ENCODE data around the gene SYAP1.
"Not testable (repeated sequence)": the region's sequence is repeated elsewhere in the genome, so short reads cannot be mapped to it uniquely, and the experiment has no call there.

SYAP1 gene, protein sequence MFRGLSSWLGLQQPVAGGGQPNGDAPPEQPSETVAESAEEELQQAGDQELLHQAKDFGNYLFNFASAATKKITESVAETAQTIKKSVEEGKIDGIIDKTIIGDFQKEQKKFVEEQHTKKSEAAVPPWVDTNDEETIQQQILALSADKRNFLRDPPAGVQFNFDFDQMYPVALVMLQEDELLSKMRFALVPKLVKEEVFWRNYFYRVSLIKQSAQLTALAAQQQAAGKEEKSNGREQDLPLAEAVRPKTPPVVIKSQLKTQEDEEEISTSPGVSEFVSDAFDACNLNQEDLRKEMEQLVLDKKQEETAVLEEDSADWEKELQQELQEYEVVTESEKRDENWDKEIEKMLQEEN

DNA sequence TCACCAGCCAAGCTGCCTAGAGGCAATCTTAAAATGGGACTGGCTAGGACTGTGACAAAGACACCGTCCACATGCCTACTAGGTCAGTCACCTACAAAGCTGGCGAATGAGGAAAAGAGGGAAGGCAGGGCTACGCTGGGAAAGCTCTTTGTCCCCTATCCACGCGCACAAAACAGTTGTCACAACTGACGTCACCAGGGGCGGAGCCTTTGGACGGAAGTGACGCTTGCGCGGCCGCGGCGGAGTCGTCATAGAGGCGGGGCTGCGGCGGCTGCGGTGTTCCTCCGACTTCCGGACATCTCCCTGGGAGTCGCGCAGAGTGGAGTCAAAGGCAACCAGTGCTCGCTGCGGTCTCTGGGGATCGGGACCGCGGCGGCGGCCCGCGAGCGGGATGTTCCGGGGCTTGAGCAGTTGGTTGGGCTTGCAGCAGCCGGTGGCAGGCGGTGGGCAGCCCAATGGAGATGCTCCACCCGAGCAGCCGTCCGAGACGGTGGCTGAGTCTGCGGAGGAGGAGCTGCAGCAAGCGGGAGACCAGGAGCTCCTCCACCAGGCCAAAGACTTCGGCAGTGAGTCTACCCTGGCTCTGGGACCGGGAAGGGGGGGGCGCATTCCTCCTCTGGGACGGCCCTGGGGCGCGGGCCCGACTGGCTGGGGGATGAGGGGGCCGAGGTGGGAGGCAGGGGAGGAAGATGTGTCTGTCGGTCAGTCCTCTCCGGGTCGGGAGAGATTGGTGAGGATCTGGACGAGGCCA is at the start of gene SYAP1:
Gene SYAP1 (plus strand): TSS at position 279 of the 751 bp plus-strand sequence. CDS start 113 bp downstream, at position 392.
- DNase-seq (ENCODE audit: low read depth): peak; percentile 87

DNA sequence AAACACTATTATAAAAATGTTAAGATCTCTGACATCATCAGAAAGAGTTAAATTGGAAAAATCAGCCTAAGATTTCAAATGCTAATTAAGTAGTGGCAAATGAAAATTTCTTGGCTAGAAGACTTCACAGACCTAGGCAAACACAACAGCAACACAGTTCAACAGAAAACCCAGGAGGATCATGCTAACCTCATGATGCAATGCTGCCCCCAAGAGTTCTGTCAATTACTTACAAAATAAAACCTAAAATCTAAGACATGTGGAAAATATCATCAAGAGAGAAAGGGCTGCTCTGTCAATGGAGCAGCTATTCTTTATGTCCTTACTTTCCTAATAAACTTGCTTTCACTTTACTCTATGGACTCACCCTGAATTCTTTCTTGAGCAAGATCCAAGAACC is 48.4 kb upstream of the SYAP1 start:
- no peak for DNase-seq (ENCODE audit: low read depth)

DNA sequence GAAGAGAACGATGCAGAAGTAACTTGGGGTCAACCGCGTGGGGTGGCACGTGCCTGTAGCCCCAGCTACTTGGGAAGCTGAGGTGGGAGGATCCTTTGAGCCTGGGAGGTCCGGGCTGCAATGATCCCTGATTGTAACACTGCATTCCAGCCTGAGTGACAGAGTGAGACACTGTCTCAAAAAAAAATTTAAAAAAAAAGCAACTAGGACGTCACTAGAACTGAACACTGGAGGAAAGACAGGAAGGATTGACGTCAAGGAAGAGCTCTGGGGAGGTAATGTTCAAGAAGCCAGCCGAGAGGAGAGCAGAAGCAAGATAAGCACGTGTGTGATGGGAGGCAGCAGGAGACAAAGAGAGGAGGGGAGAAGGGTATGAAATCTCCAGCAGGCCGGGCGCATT is 40.7 kb upstream of the SYAP1 start:
- no peak for DNase-seq (ENCODE audit: low read depth)

DNA sequence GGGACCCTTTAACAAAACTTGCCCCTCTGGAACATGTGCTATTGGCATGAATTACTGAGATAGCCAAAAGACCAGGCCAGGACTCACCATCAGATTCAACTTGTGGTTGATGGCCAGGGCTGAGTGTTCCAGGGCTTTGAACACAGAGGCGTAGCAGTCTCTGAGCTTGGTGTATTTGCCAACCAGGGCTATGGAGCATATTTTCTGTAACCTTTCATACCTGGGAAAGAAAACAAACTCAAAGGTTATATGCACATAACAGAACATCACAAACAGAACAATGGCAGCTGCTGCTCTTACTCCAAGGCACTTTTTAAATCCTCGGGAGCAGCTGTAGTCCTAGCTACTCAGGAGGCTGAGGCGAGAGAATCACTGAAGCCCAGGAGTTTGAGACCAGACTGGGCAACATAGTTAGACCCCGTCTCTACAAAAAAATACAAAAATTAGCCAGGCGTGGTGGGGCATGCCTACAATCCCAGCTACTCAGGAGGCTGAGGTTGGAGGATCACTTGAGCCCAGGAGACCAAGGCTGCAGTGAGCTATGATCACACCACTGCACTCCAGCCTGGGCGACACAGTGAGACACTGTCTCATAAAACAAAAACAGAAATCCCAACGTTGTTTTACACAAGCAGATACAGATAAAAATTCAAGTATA is 36.3 kb upstream of the SYAP1 start:
- no peak for DNase-seq (ENCODE audit: low read depth)

DNA sequence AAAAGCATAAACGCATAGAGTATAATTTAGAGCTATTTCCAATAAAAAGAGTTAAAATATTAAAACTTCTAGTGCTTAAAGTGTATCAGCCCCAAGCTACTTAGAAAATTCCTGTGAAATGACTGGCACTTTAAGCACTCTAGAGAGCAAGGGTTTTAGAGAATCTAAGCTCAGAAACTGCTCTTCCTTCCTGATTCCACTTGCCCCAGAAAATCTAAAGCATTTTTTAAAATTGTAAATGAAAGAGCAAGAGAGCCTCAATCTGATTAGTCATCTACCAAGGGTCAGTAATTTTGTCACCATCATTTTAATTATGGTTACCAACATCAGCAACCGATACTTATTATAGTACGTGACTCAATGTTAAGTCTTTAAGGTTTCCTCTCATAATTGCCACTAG is 31.9 kb upstream of the SYAP1 start:
- no peak for DNase-seq (ENCODE audit: low read depth)

DNA sequence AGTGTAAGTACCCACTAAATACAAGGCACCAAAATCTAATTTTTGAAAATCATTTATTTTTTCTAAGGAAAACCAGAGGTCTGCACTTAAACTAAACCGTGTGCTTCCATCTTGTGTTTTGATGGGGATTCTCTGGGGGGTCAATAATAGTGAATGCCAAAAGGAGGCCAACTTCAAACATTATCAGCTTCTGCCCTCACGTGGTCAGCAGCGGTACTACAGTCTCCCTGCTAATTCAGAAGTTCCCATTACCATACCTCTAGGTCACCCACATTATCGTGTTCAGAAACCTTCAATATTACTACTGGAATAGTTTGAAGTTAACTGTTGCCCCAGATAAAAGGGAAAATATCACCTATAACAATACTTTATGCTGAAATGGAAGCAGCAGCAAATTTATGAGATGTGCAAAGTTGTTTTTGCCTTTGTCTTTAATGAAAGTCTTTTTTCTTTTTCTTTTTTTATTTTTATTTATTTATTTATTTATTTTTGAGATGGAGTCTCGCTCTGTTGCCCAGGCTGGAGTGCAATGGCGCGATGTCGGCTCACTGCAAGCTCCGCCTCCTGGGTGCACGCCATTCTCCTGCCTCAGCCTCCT is 24.2 kb upstream of the SYAP1 start:
- DNase-seq (ENCODE audit: low read depth): peak; percentile 31

DNA sequence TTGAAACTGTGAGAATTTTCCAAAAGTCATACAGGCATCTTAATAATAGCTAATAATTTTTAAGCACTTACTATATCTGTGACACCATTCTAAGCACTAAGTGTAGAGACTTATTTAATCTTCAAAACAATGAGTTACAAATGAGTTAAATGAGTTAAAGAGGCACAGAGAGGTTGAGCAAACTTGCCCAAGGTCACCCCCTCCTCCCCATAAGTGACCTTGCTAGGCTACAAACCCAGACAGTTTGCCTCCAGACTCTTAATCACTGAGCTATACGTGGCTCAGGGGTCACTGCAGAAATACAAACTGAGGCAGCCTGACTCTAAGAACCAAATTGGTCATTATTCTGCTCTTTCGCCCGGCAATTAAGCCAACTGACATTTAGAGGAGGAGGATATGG is 22.5 kb upstream of the SYAP1 start:
- no peak for DNase-seq (ENCODE audit: low read depth)

DNA sequence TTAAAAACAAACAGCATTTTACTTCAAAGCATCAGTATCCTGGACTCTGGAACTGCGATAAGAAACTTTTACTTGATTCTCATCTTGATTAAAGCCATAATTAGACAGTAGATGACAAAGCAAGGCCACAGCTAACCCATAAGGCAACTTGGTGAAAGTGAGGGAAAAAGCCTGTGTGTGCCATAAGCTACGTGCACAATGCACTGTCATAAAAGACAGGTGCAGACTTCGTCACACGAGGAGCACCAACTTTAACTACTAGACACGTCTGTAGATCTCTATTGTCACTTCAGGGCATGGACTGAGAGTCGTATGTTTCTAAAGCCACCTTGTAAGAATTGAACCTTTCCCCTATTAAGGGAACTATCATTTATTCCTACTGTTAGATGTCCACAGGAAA is 20.0 kb upstream of the SYAP1 start:
- DNase-seq (ENCODE audit: low read depth): no peak

DNA sequence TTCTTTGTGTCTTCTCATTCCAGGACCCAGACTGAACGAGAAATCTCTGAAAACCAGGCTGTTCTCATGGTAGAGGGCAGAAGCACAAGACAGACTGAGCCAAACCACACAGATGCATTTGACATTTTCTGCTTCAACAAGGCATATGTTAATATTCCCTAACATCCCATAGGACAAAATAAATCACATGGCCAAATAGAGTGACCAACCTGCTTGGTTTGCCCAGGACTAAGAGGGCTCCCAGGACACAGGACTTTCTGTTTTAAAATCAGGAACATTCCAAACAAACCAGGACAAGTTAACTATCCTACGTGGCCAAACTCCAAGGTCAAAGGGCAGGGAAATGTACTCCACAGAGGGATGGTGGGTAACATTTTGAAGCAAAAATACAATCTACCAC is 18.7 kb upstream of the SYAP1 start:
- no peak for DNase-seq (ENCODE audit: low read depth)

DNA sequence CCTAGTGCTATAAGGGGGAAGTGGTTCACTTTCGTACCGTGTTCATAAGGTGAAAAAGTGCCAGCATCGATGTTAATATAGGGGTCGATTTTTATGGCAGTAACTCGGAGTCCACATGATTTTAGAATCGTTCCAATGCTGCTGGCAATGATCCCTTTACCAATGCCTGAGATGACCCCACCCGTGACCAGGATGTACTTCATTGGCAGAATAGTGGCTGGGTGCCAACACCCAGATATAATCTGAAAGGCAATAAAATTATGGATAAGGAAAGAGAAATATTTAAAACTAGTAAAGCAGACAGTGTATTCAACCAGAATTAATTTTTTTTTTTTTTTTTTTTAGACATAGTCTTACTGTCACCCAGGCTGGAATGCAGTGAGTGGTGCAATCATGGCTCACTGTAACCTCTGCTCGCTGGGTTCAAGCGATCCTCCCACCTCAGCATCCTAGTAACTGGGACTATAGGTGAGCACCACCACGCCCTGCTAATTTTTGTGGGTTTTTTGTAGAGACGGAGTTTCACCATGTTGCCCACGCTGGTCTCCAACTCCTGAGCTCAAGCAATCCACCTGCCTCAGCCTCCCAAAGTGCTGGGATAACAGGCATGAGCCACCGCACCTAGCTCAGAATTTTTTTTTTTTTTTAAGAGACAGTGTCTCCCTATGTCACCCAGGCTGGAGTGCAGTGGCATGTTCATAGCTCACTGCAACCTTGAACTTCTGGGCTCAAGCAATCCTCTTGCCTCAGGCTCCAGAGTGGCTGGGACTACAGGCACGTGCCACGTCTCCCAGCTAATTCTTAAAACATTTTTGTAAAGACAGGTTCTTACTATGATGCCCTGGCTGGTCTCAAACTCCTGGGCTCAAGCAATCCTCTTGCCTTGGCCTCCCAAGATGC is 16.5 kb upstream of the SYAP1 start:
- no peak for DNase-seq (ENCODE audit: low read depth)

DNA sequence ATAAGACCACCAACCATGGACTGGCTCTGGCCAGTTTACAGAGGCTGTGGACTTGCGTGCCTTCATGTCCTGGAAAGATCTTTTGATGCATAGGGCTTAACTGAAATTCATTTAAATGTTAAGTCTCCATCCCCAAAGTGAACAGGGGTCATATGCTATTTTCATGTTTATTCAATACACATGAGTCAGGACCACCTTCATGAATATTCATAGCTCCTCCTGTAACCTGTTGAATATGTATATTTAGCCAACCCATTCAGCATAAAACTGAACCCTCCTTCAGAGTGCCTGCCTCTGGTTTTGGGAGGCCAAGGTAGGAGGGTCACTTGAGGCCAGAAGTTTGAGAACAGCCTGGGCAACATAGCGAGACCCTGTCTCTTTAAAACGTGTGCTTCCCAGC is 14.0 kb upstream of the SYAP1 start:
- DNase-seq (ENCODE audit: low read depth): no peak

DNA sequence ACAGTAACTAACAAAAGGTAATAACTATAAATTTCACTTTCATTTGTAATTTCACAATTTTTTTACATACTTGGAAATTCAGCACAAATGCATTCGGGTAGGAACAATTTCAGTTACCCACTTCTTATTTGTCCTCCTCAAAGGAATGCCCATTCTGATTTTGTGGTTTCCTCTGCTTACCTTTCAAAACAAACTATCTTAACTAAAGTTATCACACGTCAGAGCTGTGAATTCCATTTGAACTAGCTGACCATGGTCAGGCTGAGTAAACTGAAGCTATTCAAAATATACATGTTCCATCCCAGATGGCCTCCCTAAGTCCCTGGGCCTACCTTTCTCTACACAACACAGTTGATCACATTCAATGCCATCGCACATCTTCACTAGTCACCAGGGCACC is 11.4 kb upstream of the SYAP1 start:
- DNase-seq (ENCODE audit: low read depth): no peak

DNA sequence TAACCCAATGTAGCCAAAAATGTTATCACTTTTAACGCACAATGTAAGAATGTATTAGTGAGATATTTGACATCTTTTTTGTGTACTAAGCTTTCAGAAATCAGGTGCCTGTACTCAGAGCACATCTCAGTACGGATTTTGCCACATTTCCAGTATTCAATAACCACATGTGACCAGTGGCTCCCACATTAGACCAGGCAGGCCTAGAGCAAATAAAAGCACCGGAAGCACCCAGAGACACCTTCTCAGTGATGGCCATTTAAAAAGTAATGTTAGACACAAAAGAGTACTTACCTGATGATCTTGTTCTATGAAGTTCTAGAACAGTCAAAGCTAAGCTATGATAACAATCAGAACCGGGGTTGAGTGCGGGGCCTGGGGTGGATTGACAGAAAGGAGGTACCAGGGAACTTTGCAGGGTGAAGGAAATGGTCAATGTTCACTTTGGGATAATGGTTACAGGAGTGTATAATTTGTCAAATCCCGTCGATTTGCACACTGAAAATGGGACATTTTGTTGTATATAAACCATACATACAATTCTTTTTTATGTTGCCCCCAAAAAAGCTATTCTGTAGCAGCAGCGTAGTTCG is 8.1 kb upstream of the SYAP1 start:
- DNase-seq (ENCODE audit: low read depth): no peak

DNA sequence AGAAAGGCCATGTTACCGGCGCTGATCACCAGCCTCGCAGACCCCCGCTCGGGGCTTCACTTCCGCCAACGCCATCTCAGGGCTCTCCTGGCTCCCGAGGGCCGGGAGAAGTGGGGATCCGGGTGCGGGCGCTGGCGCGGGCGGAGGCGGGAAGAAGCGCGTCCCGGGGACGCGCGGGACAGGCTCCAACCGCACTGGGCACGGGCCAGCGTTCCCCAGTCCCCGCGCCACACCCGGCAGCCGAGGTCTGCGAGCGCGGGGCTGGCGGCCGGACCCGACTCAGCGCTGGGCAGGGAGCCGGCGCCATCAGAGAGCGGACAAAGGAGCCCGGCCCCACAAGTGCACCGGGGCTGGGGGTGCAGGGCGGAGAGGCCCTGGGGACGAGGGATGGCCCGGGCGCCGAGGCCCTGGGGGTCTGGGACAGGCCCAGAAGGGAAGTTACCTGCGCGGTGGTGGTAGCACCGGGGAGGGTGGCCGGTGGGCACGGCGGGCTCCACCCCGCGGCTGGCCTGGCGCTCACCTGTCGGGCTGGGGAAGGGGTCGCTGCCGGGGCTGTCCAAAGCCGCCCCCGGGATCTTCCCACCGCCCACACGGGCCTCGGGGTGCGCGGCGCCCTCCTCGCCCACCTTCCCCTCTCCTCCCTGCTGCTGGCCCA is 7.4 kb upstream of the SYAP1 start:
- no peak for DNase-seq (ENCODE audit: low read depth)

DNA sequence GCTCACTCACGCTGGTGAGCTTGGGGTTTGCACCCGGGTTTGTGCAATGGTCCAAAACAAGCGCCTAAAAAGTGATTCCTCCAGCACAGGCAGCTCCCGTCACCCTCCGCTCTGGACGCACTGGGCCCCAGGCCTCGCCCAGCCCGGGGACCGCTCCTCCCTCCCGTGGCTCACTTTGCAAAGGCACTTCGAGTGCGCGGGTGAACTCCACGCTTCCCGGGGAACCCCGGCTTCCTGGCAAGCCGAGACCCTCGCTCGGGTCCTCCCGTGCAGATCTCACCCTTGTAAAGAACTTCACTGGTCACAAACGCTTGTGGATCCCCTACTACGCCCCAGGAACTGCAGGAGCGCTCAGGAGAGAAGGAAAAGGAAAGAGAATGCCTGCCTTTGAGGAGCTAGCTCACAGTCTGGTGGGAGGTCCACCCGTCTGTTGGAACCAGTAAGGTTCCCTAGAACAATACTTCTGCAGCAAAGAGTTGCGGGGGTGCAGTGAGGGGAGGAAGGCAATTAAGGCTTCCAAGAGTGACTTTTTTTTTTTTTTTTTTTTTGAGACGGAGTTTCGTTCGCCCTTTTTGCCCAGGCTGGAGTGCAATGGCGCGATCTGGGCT is 6.8 kb upstream of the SYAP1 start, which contains the start of gene CTPS2:
Gene CTPS2 (minus strand): TSS at position 122 of the 608 bp plus-strand sequence. CDS start 9,767 bp downstream, outside the sequence.
- DNase-seq (ENCODE audit: low read depth): peak; percentile 6

DNA sequence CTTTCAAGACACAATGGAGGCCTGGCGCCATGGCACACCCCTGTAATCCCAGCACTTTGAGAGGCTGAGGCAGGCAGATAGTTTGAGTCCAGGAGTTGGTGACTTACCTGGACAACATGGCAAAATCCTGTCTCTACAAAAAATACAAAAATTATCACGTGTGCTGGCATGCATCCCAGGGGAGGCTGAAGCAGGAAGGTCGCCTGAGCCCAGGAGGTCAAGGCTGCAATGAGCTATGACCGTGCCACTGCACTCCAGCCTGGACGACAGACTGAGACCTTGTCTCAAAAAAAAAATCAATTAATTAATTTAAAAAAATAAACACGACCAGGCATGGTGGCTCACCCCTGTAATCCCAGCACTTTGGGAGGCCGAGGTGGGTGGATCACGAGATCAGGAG is 4.9 kb upstream of the SYAP1 start:
- DNase-seq (ENCODE audit: low read depth): no peak

DNA sequence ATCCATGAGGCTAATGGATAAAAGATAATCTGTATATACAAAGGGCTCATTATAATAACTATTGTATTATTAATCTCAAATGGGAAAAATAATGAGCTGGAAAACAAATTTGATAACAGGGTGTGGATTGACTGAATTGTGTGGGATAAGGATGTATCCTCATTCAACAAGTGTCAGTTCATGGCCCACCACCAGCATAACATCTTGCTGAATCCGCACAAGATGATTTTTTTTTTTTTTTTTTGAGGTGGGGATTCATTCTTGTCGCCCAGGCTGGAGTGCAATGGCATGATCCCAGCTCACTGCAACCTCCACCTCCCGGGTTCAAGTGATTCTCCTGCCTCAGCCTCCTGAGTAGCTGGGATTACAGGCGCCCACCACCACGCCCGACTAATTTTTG is 3.8 kb upstream of the SYAP1 start:
- DNase-seq (ENCODE audit: low read depth): not testable (repeated sequence)

DNA sequence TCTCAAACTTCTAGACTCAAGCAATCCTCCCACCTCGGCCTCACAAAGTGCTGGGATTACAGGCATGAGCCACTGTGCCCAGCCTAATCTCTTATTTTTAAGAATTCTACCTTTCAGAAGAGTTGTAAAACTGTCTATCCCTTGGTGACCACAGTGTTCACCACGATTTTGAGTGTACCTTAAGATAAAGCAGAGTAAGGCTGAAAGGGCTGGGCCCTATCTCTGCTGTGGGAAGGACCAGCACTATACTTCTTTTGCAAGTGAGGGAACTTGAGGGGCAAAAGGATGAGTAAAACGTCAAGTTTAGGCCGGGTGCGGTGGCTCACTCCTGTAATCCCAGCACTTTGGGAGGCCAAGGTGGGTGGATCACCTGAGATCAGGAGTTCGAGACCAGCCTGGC is 3.0 kb upstream of the SYAP1 start:
- not testable (repeated sequence) for DNase-seq (ENCODE audit: low read depth)

DNA sequence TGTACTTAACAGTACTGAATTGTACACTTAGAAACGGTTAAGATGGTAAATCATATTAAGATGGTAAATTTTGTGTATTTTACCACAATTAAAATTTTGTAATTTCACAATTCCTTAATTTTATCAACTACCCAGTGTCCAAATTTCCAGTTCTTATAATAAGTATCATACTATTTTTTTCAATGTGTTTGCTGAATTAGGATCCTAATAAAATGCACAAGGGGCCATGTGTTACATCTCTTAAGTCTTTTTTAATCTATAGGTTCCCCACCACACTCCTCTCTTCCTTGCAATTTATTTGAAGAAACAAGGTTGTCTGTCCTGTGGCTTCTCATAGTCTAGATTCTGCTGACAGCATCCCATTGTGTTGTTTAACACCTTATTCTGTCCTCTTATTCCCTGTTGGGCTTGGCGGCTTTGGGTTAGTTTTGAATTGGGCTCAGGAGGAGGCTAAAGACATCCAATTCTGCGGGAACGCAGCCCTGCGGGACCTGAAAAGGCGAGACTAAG is 533 bp upstream of the SYAP1 start:
- DNase-seq (ENCODE audit: low read depth): no peak

DNA sequence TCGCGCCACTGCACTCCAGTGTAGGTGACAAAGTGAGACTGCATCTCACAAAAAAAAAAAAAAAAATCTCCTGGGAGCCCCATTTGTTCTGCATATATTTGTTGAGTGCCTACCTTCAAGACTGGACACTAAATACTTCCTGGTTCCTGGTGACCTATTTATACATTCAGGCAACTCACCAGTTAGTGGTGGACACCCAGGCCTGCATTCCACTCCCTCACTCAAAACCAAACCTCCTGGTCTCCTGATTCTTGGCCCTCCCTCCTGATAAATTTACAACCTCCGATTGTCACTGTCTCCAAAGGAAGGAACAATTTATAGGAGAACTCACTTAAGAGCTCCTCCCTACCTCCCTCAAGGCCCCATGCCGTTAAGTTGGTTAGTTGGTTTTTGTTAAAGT is 3.1 kb downstream of the SYAP1 start:
- no peak for DNase-seq (ENCODE audit: low read depth)

Data from stimulated activated CD8-positive, alpha-beta memory T cell treated with anti-CD3 and anti-CD28 coated beads, Interleukin-12 subunit alpha, Interleukin-12 subunit beta, amount 100 ng/mL, for 1 hour (primary cell).